Right lobe of liver (tissue), 4 donors: ENCODE measurements around the gene COLGALT1.

ENCODE experiments used
- POLR2A ChIP-seq: fragments of 450-650 bp; IDR thresholded peaks from one replicate; pipeline ENCODE4 v1.6.1; 2017; ENCODE audit warnings: antibody characterized with exemption, mild to moderate bottlenecking
- TF ChIP-seq, protein P1 (sequence below), 4 donors: fragments of 200-600 bp in 3 of 4; fragments of 450-650 bp in 1 of 4; IDR thresholded peaks; one replicate each; pipeline versions ENCODE4 v1.5.1 to v1.8.0; 2016 to 2022; ENCODE audit warnings: antibody characterized with exemption in 4 of 4, mild to moderate bottlenecking in 2 of 4
- donor health status: DM: no; HTN: no; CAD: no.
- donor health status: DM: no; HTN: no; CAD: no.
- donor health status: DM: no; HTN: yes; CAD: no.

- TF ChIP-seq, protein P1, sequence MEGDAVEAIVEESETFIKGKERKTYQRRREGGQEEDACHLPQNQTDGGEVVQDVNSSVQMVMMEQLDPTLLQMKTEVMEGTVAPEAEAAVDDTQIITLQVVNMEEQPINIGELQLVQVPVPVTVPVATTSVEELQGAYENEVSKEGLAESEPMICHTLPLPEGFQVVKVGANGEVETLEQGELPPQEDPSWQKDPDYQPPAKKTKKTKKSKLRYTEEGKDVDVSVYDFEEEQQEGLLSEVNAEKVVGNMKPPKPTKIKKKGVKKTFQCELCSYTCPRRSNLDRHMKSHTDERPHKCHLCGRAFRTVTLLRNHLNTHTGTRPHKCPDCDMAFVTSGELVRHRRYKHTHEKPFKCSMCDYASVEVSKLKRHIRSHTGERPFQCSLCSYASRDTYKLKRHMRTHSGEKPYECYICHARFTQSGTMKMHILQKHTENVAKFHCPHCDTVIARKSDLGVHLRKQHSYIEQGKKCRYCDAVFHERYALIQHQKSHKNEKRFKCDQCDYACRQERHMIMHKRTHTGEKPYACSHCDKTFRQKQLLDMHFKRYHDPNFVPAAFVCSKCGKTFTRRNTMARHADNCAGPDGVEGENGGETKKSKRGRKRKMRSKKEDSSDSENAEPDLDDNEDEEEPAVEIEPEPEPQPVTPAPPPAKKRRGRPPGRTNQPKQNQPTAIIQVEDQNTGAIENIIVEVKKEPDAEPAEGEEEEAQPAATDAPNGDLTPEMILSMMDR (IDR thresholded peaks at IDR 0.05) = no peak
- TF ChIP-seq POLR2A = no peak
Observed at GRCh38 chr19:17530586-17530985, 24.9 kb upstream of the COLGALT1 start.
